GM12878 (cell line): ENCODE measurements around the gene PSAP. TPM values are rescaled to one million over a fixed set of nuclear protein-coding genes. Genes with fewer than 3 reads are reported as not detected.

ENCODE experiments used
- ATAC-seq: fragments of 200-7000 bp; cut with Tn5 transposase; 3 replicates; pipeline ENCODE4 v1.9.1; 2020; ENCODE audit warnings: mild to moderate bottlenecking, moderate library complexity
- BruUV-seq: library from RNA; stranded (reverse); fragments of 400-500 nt; replicated peaks from 2 replicates; lab custom pipeline; 2021; lab: Mats Ljungman, UMichigan
- CTCF ChIA-PET: fragments of 300-600 bp; sonication (Branson Sonifier 250); formaldehyde crosslinking; extraction: SDS; loops from one replicate; lab custom pipeline; 2021; ENCODE audit warnings: inconsistent platforms; lab: Yijun Ruan, JAX
- POLR2A ChIA-PET: fragments of 350-600 bp; formaldehyde crosslinking; extraction: SDS; loops from one replicate; lab custom pipeline; 2021; ENCODE audit warnings: inconsistent platforms; lab: Charles Lee
- RAD21 ChIA-PET: fragments of 300-600 bp; sonication (Branson Sonifier 250); formaldehyde crosslinking; loops from one replicate; lab custom pipeline; 2023; ENCODE audit warnings: antibody characterized with exemption; ENCODE audit not compliant: unreplicated experiment; lab: Charles Lee
- SMC1A ChIA-PET: fragments of 300-600 bp; sonication (Branson Sonifier 250); formaldehyde crosslinking; loops from one replicate; lab custom pipeline; 2023; ENCODE audit not compliant: unreplicated experiment, uncharacterized antibody; lab: Charles Lee
- DNase-seq: peaks from one replicate; pipeline ENCODE4 v3.0.0-alpha.2; 2011; ENCODE audit warnings: low read depth, low spot score
- FAIRE-seq: peaks from 3 replicates; lab custom pipeline; 2011; peaks lifted over from hg19 to GRCh38; lab: Jason Lieb, UNC
- H2AFZ ChIP-seq: 2 replicates; pipeline ENCODE4 v1.6.0; 2011; ENCODE audit warnings: low read depth, low read length, control low read depth; ENCODE audit not compliant: control insufficient read depth
- H3K27ac ChIP-seq: 2 replicates; pipeline ENCODE4 v1.5.1; 2011; ENCODE audit warnings: control low read depth; ENCODE audit not compliant: control insufficient read depth, insufficient read depth
- H3K27me3 ChIP-seq, 2 experiments: replicated peaks in 1 of 2; 2 replicates each; pipeline versions ENCODE4 v1.6.0 to v1.6.1; 2011; ENCODE audit warnings: low read length in 1 of 2; ENCODE audit not compliant: control insufficient read depth in 2 of 2, insufficient read depth in 2 of 2
- H3K36me3 ChIP-seq, 2 experiments: 2 replicates each; pipeline ENCODE4 v1.5.1; 2011; ENCODE audit warnings: low read length in 1 of 2; ENCODE audit not compliant: control insufficient read depth in 2 of 2, insufficient read depth in 2 of 2
- H3K4me1 ChIP-seq: 2 replicates; pipeline ENCODE4 v1.6.1; 2011; ENCODE audit warnings: mild to moderate bottlenecking, low read length, moderate library complexity, mixed read lengths; ENCODE audit not compliant: control insufficient read depth, insufficient read depth
- H3K4me2 ChIP-seq: 2 replicates; pipeline ENCODE4 v1.6.0; 2011; ENCODE audit warnings: control low read depth; ENCODE audit not compliant: control insufficient read depth, insufficient read depth
- H3K4me3 ChIP-seq: fragments of 200-600 bp; sonication (generic); 2 replicates; pipeline ENCODE4 v1.5.1; 2016
- H3K79me2 ChIP-seq: 2 replicates; pipeline ENCODE4 v1.6.0; 2011; ENCODE audit warnings: low read length; ENCODE audit not compliant: control insufficient read depth, insufficient read depth
- H3K9ac ChIP-seq: 2 replicates; pipeline ENCODE4 v1.8.0; 2011; ENCODE audit warnings: low read length, control low read depth, mixed read lengths; ENCODE audit not compliant: control insufficient read depth, insufficient read depth
- H3K9me3 ChIP-seq: replicated peaks from 3 replicates; pipeline ENCODE4 v1.5.1; 2011; ENCODE audit warnings: mild to moderate bottlenecking, low read length; ENCODE audit not compliant: control insufficient read depth, insufficient read depth
- H4K20me1 ChIP-seq: 2 replicates; pipeline ENCODE4 v1.6.0; 2011; ENCODE audit not compliant: control insufficient read depth, insufficient read depth
- EED ChIP-seq: sonication (generic); IDR thresholded peaks from 2 replicates; pipeline ENCODE4 v1.6.1; 2016; ENCODE audit warnings: antibody characterized with exemption, low read depth
- IRF5 ChIP-seq: fragments of 450-650 bp; IDR thresholded peaks from 2 replicates; pipeline ENCODE4 v1.6.1; 2017; ENCODE audit warnings: borderline replicate concordance
- JUNB ChIP-seq: IDR thresholded peaks from 2 replicates; pipeline ENCODE4 v1.6.1; 2016; ENCODE audit warnings: antibody characterized with exemption, mild to moderate bottlenecking
- RFX5 ChIP-seq: IDR thresholded peaks from 2 replicates; pipeline ENCODE4 v1.6.1; 2011; ENCODE audit warnings: low read depth, low read length, improper control_type of control experiment
- SPI1 ChIP-seq: IDR thresholded peaks from 2 replicates; pipeline ENCODE4 v1.6.1; 2011; ENCODE audit warnings: low read depth, mild to moderate bottlenecking, low read length, moderate library complexity, borderline replicate concordance; ENCODE audit not compliant: insufficient read depth
- WGBS: methylation state at CpG from one replicate; pipeline ENCODE4 v1.1.6; 2016; ENCODE audit warnings: low lambda C conversion rate; ENCODE audit not compliant: insufficient replicate concordance, insufficient coverage; ENCODE audit errors: missing lambda C conversion rate; 5-methylcytosine and 5-hydroxymethylcytosine counted together
- in situ Hi-C: fragments of 300-500 bp; cut with MboI; formaldehyde crosslinking; loops from 9 replicates; pipeline ENCODE4 v1.14.3; 2018; ENCODE audit warnings: mixed read lengths
- intact Hi-C: fragments of 100-400 bp; cut with micrococcal nuclease; formaldehyde crosslinking; loops from one replicate; pipeline ENCODE4 v1.14.2; 2022; ENCODE audit not compliant: unreplicated experiment
- polyA plus RNA-seq, 11 experiments: library from polyadenylated mRNA; depleted of rRNA in 4 of 11; unstranded in 6 of 11; stranded (reverse) in 5 of 11; fragments of >200 nt; fragmentation: Nextera tagmentation in 4 of 11; fragmentation: Illumina TruSeq in 1 of 11; extraction: Ambion mirVana in 4 of 11; extraction: Trizol in 1 of 11; gene quantifications; 1 replicate in 1 of 11; 2 replicates in 10 of 11; pipeline versions ENCODE4 v1.2.1 to v1.2.3, GENCODE V29; 2011 to 2016; ENCODE audit warnings: inconsistent platforms in 2 of 11, missing spikeins in 2 of 11, low read depth in 1 of 11
- total RNA-seq, 4 experiments: library from RNA; depleted of rRNA in 3 of 4; stranded (reverse); fragments of >200 nt in 3 of 4; fragmentation: Illumina TruSeq in 1 of 4; extraction: Trizol in 1 of 4; gene quantifications; 2 replicates each; pipeline versions ENCODE4 v1.2.1 to v1.2.3, GENCODE V29; 2013 to 2021

The PSAP gene
- total and polyA plus RNA-seq, 10 of the 15 experiments (the other 5 are each of a cell fraction or from before 2014, with no cell fraction given) = 178 to 336 (median 286) TPM

- TF ChIP-seq IRF5 = no peak
- no peak for TF ChIP-seq JUNB
Measured at GRCh38 chr10:71854031-71854430, 3.0 kb upstream of the PSAP start (continued).

- H3K9ac ChIP-seq = no peak overlapping the region
- POLR2A ChIA-PET = interaction anchor here (0.6 to 1.7 kb wide), 3 partner anchors 8 to 81 kb away, joined by 3 to 4 read pairs (median 4); no protein-coding TSS in a partner anchor
Measured at GRCh38 chr10:71852355-71852937, 1.4 kb upstream of the PSAP start.

More at GRCh38 chr10:71852355-71852937, 1.4 kb upstream of the PSAP start:
- FAIRE-seq (no peak), ATAC-seq (no peak), DNase-seq (no peak)
- in situ Hi-C loops (no loop called here), intact Hi-C loops (no loop called here)
- SMC1A ChIA-PET = interaction anchor here (1.1 to 2.7 kb wide), 2 partner anchors 11 to 156 kb away, joined by 3 to 10 read pairs; no protein-coding TSS in a partner anchor
- Histone ChIP-seq H3K9me3 (no peaks in the 10 kb centered on the region), H2AFZ (peak overlapping the region; percentile 15), H4K20me1 (no peaks in the 10 kb centered on the region), H3K4me2 (no peak overlapping the region), H3K4me3 (no peak overlapping the region), H3K79me2 (peaks cover 36% of the 10 kb centered on the region), H3K36me3 (no peaks in the 10 kb centered on the region), H3K27me3 (no peaks in the 10 kb centered on the region), H3K27ac (0 out of 2 replicates have a peak overlapping the region, but pooled peaks have one; percentile 16), H3K4me1 (peaks cover 14% of the 10 kb centered on the region)
- BruUV-seq = no TSS peak
- RAD21 ChIA-PET = no interaction called here
- whole genome bisulfite sequencing = 49% methylated on average over 11 of the region's 11 CpGs
- CTCF ChIA-PET = interaction anchor here (1.2 to 6.4 kb wide), 2 partner anchors 14 to 144 kb away, joined by 3 to 54 read pairs; no protein-coding TSS in a partner anchor
- TF ChIP-seq EED (0 out of 2 replicates have a peak, but pooled peaks have one; percentile 32), RFX5 (no peak), SPI1 (peak; percentile 77)
